HG03025 (cell line): ENCODE data around the gene UBE2Q2.
"Not testable (repeated sequence)": the region's sequence is repeated elsewhere in the genome, so short reads cannot be mapped to it uniquely, and the experiment has no call there.

Experiments used
- ATAC-seq: cut with Tn5 transposase; IDR thresholded peaks from one replicate; pipeline ENCODE4 v1.9.1; 2021; ENCODE audit warnings: mild to moderate bottlenecking, moderate library complexity; ENCODE audit not compliant: unreplicated experiment, low FRiP score

Gene UBE2Q2

GRCh38 chr15:75864213-75865059 is 21.2 kb downstream of the UBE2Q2 start:
- ATAC-seq: no peak

GRCh38 chr15:75866045-75866444 is 22.8 kb downstream of the UBE2Q2 start:
- not testable (repeated sequence) for ATAC-seq

GRCh38 chr15:75866916-75867315 is 23.7 kb downstream of the UBE2Q2 start:
- ATAC-seq: no peak

- ATAC-seq: no peak
Observed at GRCh38 chr15:75867449-75867848, 24.2 kb downstream of the UBE2Q2 start.

- no peak for ATAC-seq
Observed at GRCh38 chr15:75868019-75868418, 24.8 kb downstream of the UBE2Q2 start.

- ATAC-seq: no peak
Observed at GRCh38 chr15:75869446-75869845, 26.2 kb downstream of the UBE2Q2 start.

GRCh38 chr15:75871589-75871988 is 28.3 kb downstream of the UBE2Q2 start:
- ATAC-seq: not testable (repeated sequence)

- ATAC-seq: no peak
Observed at GRCh38 chr15:75872403-75872990, 29.2 kb downstream of the UBE2Q2 start.

- no peak for ATAC-seq
Observed at GRCh38 chr15:75884041-75884440, 40.8 kb downstream of the UBE2Q2 start.

- no peak for ATAC-seq
Observed at GRCh38 chr15:75887178-75887577, 43.9 kb downstream of the UBE2Q2 start.

- no peak for ATAC-seq
Observed at GRCh38 chr15:75891895-75892294, 48.6 kb downstream of the UBE2Q2 start.

- ATAC-seq: no peak
Observed at GRCh38 chr15:75895731-75896130, 52.5 kb downstream of the UBE2Q2 start.

GRCh38 chr15:75900577-75900976 is 57.3 kb downstream of the UBE2Q2 start:
- ATAC-seq: no peak

GRCh38 chr15:75902129-75902557 is 58.9 kb downstream of the UBE2Q2 start:
- no peak for ATAC-seq

GRCh38 chr15:75903331-75904239 is 60.3 kb downstream of the UBE2Q2 start, which contains the start of gene FBXO22:
Gene FBXO22 (plus strand): TSS chr15:75903878. CDS start chr15:75903964, 86 bp downstream.
- ATAC-seq: peak; percentile 90

GRCh38 chr15:75905231-75905630 is 62.0 kb downstream of the UBE2Q2 start:
- ATAC-seq: no peak

- ATAC-seq: not testable (repeated sequence)
Observed at GRCh38 chr15:75910355-75910754, 67.1 kb downstream of the UBE2Q2 start.

- no peak for ATAC-seq
Observed at GRCh38 chr15:75916978-75917377, 73.7 kb downstream of the UBE2Q2 start.

GRCh38 chr15:75918135-75918534 is 74.9 kb downstream of the UBE2Q2 start:
- ATAC-seq: no peak

- no peak for ATAC-seq
Observed at GRCh38 chr15:75920079-75920478, 76.8 kb downstream of the UBE2Q2 start.
